Smooth muscle cell (in vitro differentiated cells): ENCODE data around the gene NR4A3. TPM values are rescaled to one million over a fixed set of nuclear protein-coding genes. Genes with fewer than 3 reads are reported as not detected.

Experiments
- DNase-seq: peaks from one replicate; lab custom pipeline; 2025; ENCODE audit not compliant: unreplicated experiment; lab: John Stamatoyannopoulos, UW
- H2AFZ ChIP-seq: fragments of 200-600 bp; sonication (generic); 2 replicates; pipeline ENCODE4 v1.6.0; 2016; ENCODE audit warnings: antibody characterized with exemption, low read depth, mild to moderate bottlenecking
- H3F3A ChIP-seq: fragments of 200-600 bp; sonication (generic); 2 replicates; pipeline ENCODE4 v1.6.0; 2017; ENCODE audit warnings: antibody characterized with exemption, low read depth
- H3K27ac ChIP-seq: fragments of 200-600 bp; sonication (generic); 2 replicates; pipeline ENCODE4 v1.5.1; 2016; ENCODE audit warnings: low read depth, mild to moderate bottlenecking
- H3K27me3 ChIP-seq: fragments of 200-600 bp; sonication (generic); 2 replicates; pipeline ENCODE4 v1.6.1; 2016; ENCODE audit warnings: low read depth, mild to moderate bottlenecking
- H3K36me3 ChIP-seq: fragments of 200-600 bp; sonication (generic); 2 replicates; pipeline ENCODE4 v1.5.1; 2016; ENCODE audit warnings: low read depth
- H3K4me1 ChIP-seq: fragments of 200-600 bp; sonication (generic); 2 replicates; pipeline ENCODE4 v1.5.1; 2016; ENCODE audit warnings: low read depth
- H3K4me2 ChIP-seq: fragments of 200-600 bp; sonication (generic); 2 replicates; pipeline ENCODE4 v1.6.0; 2016; ENCODE audit warnings: mild to moderate bottlenecking
- H3K4me3 ChIP-seq: fragments of 200-600 bp; sonication (generic); 2 replicates; pipeline ENCODE4 v1.5.1; 2016; ENCODE audit warnings: mild to moderate bottlenecking
- H3K79me2 ChIP-seq: fragments of 200-600 bp; sonication (generic); 2 replicates; pipeline ENCODE4 v1.6.0; 2016; ENCODE audit warnings: low read depth, mild to moderate bottlenecking
- H3K9ac ChIP-seq: fragments of 200-600 bp; sonication (generic); 2 replicates; pipeline ENCODE4 v1.6.0; 2016; ENCODE audit warnings: low read depth
- H3K9me3 ChIP-seq: fragments of 200-600 bp; sonication (generic); replicated peaks from 2 replicates; pipeline ENCODE4 v1.5.1; 2016; ENCODE audit warnings: low read depth
- H4K20me1 ChIP-seq: fragments of 200-600 bp; sonication (generic); 2 replicates; pipeline ENCODE4 v1.6.0; 2016; ENCODE audit warnings: low read depth
- CTCF ChIP-seq: fragments of 200-600 bp; sonication (generic); IDR thresholded peaks from 2 replicates; pipeline ENCODE4 v1.5.1; 2017; ENCODE audit warnings: borderline replicate concordance, mild to moderate bottlenecking, antibody characterized with exemption; ENCODE audit not compliant: insufficient read depth, poor library complexity, severe bottlenecking
- WGBS: methylation state at CpG from one replicate; pipeline ENCODE4 v1.1.7; 2016; ENCODE audit warnings: low lambda C conversion rate; 5-methylcytosine and 5-hydroxymethylcytosine counted together
- polyA plus RNA-seq: library from polyadenylated mRNA; unstranded; fragments of >200 nt; fragmentation: Nextera tagmentation; extraction: Ambion mirVana; gene quantifications from 2 replicates; pipeline ENCODE4 v1.2.1, GENCODE V29; 2016
- total RNA-seq: library from RNA; depleted of rRNA; stranded (reverse); fragments of >200 nt; gene quantifications from 2 replicates; pipeline ENCODE4 v1.2.3, GENCODE V29; 2014

The NR4A3 gene
- total and polyA plus RNA-seq, 2 experiments from 2014 or later = 7.8 to 23.5 TPM

- Histone ChIP-seq H3K79me2 (no peaks in the 10 kb centered on the region), H3F3A (no peaks in the 10 kb centered on the region), H3K4me2 (no peak overlapping the region), H2AFZ (no peak overlapping the region), H3K9me3 (no peaks in the 10 kb centered on the region), H3K27ac (no peak overlapping the region), H3K9ac (no peak overlapping the region), H3K36me3 (peaks cover 9% of the 10 kb centered on the region), H3K27me3 (peaks cover 32% of the 10 kb centered on the region), H3K4me1 (no peaks in the 10 kb centered on the region), H4K20me1 (no peaks in the 10 kb centered on the region), H3K4me3 (no peak overlapping the region)
- no peak for TF ChIP-seq CTCF
- DNase-seq = no peak
- 91% methylated on average over 4 of the region's 4 CpGs for WGBS
Measured at GRCh38 chr9:99833735-99834134, 12.1 kb downstream of the NR4A3 start.

GRCh38 chr9:99834474-99834873 lies 12.8 kb downstream of the NR4A3 start:
- 87% methylated on average over 3 of the region's 3 CpGs for WGBS
- Histone ChIP-seq H2AFZ (no peak overlapping the region), H3F3A (no peaks in the 10 kb centered on the region), H3K4me3 (no peak overlapping the region), H3K4me2 (no peak overlapping the region), H3K9me3 (no peaks in the 10 kb centered on the region), H3K27me3 (peaks cover 24% of the 10 kb centered on the region), H4K20me1 (no peaks in the 10 kb centered on the region), H3K36me3 (peaks cover 9% of the 10 kb centered on the region), H3K27ac (no peak overlapping the region), H3K4me1 (no peaks in the 10 kb centered on the region), H3K9ac (no peak overlapping the region), H3K79me2 (no peaks in the 10 kb centered on the region)
- DNase-seq = no peak
- TF ChIP-seq CTCF = no peak

- H3F3A ChIP-seq = no peaks in the 10 kb centered on the region
- no peak overlapping the region for H2AFZ ChIP-seq
- no peak overlapping the region for H3K9ac ChIP-seq
- no peaks in the 10 kb centered on the region for H3K79me2 ChIP-seq
- no peak for DNase-seq
- no peaks in the 10 kb centered on the region for H4K20me1 ChIP-seq
- no peak for TF ChIP-seq CTCF
- H3K4me2 ChIP-seq = no peak overlapping the region
- H3K4me3 ChIP-seq = no peak overlapping the region
- H3K36me3 ChIP-seq = peaks cover 9% of the 10 kb centered on the region
- H3K27ac ChIP-seq = no peak overlapping the region
- no peaks in the 10 kb centered on the region for H3K4me1 ChIP-seq
- H3K27me3 ChIP-seq = peaks cover 18% of the 10 kb centered on the region
- no peaks in the 10 kb centered on the region for H3K9me3 ChIP-seq
Measured at GRCh38 chr9:99835142-99835541, 13.5 kb downstream of the NR4A3 start.

GRCh38 chr9:99835581-99835980 lies 13.9 kb downstream of the NR4A3 start:
- DNase-seq = no peak
- Histone ChIP-seq H3K27me3 (peaks cover 13% of the 10 kb centered on the region), H3K27ac (no peak overlapping the region), H3K4me3 (no peak overlapping the region), H3K4me2 (no peak overlapping the region), H2AFZ (no peak overlapping the region), H3K36me3 (peaks cover 9% of the 10 kb centered on the region), H3K4me1 (no peaks in the 10 kb centered on the region), H3K9me3 (no peaks in the 10 kb centered on the region), H4K20me1 (no peaks in the 10 kb centered on the region), H3F3A (no peaks in the 10 kb centered on the region), H3K9ac (no peak overlapping the region), H3K79me2 (no peaks in the 10 kb centered on the region)
- TF ChIP-seq CTCF = no peak
